Right forelimb (tissue), 1 donor: ENCODE measurements around the gene THBS3.
"Not testable (repeated sequence)": the region's sequence is repeated elsewhere in the genome, so short reads cannot be mapped to it uniquely, and the experiment has no call there.

ENCODE experiments used
- DNase-seq: peaks from one replicate; pipeline ENCODE4 v3.0.0-alpha.2; 2018

Gene THBS3

DNA sequence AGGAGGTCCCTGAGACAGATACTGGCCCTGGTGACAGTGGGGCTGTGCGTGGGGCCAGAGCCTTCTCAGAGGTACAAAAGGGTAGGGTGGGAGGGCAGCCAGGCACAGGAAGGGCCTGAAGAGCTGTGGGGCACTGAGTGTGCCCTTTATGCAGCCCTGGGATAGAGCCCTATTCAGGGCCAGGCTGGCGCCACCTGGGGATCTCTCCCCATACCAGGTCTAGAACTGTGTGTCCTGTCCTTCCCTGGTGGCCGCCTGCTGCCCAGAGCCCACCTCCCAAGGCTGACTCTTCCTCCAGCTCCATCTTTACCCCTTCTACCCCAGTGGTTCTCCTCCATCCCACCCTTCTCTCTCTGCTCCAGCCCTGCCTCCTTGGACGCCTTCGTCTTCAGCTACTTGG, 25.8 kb upstream of the THBS3 start:
- DNase-seq = not testable (repeated sequence)

- DNase-seq = peak; percentile 85
Observed at GRCh38 chr1:155232001-155232978, 24.6 kb upstream of the THBS3 start.

DNA sequence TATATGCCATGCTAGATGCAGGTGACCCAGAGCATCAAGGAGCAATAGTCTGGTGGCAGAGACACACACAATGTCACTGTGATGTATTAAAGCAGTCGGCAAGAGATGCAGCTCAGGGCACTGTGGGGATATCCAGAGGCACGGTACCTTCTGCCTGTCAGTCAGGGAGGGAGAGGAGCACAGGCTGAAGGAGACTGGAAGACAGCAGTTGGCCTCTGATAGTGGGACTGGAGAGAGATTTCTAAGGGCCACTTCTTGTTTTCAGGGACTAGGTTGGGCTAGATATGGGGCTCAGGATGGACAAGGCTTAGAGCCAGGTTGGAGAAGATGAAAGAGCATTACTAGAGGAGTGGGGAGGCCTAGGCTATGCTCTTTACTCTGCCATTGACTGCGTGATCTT, 23.6 kb upstream of the THBS3 start:
- not testable (repeated sequence) for DNase-seq

- DNase-seq = no peak
Observed at GRCh38 chr1:155228096-155228427, 20.4 kb upstream of the THBS3 start.

DNA sequence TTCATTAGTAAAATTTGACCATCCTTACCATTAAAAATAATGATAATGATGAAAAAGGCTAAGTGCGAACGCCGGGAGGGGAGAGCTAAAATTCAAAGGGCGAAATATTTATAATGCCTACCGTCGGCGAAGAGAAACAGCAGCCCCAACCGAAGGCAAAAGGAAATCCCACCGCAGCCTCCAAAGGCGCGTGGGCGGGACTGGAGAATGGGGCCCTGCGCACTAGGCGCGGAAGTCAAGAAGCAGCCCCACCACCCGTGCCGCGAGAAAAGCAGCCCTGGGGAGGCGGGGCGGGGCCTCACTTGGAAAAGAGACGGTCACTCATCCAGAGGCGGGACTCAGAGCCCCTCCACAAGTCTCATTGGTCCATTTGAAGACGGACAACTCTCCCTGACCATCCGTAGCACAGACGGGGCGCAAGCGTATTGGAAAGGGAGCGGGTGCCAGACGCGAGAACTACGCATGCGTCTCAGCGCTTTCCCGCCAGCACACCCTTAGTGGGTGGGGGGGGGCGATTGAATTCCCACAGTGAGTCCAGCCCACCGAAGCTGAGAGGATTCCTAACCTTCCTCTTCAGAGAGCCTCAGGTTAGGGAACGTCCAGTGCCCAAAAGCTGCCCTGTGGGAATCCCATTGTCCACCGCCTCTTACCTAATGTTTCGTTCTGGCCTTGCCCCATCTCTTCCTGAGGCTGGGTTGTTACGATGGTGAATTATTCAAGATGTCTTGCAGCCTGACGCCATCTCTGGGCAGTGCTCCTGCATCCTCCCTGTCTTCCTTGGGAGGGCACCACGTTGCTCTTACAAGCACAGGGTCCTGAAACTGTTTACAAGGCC, 19.8 kb upstream of the THBS3 start:
- DNase-seq = peak; percentile 99

DNA sequence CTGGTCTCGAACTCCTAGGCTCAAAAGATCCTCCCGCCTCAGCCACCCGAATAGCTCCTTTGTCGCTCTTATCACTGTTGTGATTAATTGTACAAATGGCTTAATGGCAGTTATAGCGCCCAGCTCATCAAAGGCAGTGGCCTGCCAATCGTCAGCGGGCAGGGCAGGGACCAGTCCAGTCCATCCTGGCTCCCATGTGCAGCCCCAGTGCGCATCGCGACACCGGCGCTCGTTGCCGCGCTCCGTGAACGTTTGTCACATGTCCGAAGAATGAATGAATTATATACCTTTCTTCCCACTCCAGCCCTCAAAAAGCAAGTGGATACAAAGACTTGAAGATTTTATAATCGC, 19.2 kb upstream of the THBS3 start:
- peak; percentile 74 for DNase-seq

GRCh38 chr1:155226188-155226909, 18.7 kb upstream of the THBS3 start:
- DNase-seq = peak; percentile 82

DNA sequence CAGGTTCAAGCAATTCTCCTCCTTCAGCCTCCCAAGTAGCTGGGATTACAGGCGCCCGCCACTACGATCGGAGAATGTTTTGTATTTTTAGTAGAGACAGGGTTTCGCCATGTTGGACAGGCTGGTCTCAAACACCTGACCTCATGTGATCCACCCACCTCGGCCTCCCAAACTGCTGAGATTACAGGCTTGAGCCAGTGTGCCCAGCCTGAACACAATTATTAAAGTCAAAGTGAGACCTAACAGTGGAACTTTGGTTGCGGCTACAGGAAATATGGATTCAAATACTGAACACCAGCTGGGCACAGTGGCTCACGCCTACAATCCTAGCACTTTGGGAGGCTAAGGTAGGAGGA, 17.7 kb upstream of the THBS3 start:
- not testable (repeated sequence) for DNase-seq

DNA sequence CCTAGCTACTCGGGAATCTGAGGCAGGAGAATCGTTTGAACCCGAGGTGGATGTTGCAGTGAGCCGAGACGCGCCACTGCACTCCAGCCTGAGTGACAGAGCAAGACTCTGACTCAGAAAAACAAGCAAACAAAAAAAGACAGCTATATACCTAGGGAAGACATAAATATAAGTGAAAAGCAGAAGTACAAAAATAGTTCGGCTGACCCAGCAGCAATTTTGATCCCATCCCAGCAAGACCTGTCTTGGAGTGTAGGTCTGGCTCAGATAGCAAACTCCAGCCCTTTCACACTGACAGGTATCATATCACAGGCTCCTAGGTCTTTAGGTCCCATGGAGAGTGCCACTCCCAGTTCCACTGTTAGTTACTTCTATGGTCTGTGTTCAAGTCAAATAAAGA, 15.3 kb upstream of the THBS3 start:
- DNase-seq = no peak

- not testable (repeated sequence) for DNase-seq
Observed at GRCh38 chr1:155220211-155220965, 12.7 kb upstream of the THBS3 start.

DNA sequence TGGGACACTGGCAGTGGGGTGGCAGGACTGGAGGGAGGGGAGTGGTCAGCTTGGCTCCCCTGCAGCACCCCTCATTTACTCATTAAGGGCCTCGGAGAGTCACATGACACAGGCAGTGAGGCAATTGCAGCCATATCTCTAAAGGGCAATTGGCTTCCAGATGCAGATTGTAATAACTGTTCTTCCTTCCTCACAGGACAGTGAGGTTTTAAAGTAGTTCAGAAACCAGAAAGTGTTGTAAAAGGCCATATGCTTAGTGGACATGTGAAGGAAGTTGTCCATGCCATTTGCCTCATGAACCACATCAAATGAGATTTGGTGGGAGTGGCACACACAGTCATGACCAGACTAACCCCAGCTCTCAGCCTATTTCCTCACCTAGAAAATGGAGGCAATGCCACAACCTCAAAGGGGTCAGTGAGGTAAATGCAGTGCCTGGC, 11.9 kb upstream of the THBS3 start:
- no peak for DNase-seq

GRCh38 chr1:155218854-155219591, 11.3 kb upstream of the THBS3 start:
- DNase-seq = no peak

DNA sequence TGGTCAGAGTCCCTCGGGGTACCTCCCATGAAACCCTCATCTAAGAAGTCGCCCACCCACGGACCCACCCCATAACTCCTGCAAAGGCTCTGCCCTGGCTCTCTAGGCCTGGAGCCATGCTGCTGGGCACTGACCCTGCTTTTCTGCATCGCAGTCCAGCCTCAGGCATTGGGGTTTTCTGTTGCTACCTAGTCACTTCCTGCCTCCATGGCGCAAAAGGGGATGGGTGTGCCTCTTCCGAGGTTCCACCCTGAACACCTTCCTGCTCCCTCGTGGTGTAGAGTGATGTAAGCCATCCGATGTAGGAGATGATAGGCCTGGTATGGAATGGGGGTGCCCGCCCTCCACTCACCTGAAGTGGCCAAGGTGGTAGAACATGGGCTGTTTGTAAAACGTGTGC, 7.0 kb upstream of the THBS3 start:
- not testable (repeated sequence) for DNase-seq

DNA sequence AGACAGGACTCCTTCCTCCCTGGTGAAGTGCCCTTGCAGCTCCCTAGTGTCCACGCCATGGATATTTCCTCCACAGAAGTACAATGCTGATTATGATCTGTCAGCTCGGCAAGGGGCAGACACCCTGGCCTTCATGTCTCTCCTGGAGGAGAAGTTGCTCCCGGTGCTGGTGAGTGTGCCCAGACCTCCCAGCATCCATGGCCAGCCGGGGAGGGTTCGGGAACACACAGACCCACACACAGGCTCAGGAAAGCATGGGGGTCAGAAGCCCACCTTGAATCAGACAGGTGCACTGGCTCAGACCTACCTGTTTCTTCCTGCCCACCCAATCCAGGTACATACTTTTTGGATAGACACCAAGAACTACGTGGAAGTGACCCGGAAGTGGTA, 4.3 kb upstream of the THBS3 start:
- DNase-seq = not testable (repeated sequence)

- peak; percentile 86 for DNase-seq
Observed at GRCh38 chr1:155211381-155212050, 3.8 kb upstream of the THBS3 start.

DNA sequence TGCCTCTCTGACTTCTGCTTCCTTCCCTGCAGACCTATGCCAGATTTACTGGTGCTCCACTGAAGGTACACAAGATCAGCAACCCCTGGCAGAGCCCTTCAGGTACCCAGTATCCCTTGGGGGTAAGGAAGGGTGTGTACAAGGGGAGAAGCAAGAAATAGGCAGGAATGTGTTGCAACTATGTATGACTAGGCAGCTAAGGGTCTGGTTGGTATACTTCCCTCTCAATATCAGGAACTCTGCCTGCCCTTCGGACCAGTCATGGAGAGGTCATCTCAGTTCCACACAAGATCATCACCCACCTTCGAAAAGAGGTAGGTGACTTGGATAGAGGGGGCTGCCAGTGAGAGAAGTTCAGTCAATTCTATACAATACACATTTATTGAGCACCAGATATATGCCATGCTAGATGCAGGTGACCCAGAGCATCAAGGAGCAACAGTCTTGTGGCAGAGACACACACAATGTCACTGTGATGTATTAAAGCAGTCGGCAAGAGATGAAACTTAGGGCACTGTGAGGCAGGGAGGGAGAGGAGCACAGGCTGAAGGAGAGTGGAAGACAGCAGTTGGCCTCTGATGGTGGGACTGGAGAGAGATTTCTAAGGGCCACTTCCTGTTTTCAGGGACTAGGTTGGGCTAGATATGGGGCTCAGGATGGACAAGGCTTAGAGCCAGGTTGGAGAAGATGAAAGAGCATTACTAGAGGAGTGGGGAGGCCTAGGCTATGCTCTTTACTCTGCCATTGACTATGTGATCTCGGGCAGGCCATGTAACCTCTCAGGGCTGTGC, 2.8 kb upstream of the THBS3 start:
- DNase-seq = no peak

- DNase-seq = no peak
Observed at GRCh38 chr1:155209312-155209721, 1.6 kb upstream of the THBS3 start.

DNA sequence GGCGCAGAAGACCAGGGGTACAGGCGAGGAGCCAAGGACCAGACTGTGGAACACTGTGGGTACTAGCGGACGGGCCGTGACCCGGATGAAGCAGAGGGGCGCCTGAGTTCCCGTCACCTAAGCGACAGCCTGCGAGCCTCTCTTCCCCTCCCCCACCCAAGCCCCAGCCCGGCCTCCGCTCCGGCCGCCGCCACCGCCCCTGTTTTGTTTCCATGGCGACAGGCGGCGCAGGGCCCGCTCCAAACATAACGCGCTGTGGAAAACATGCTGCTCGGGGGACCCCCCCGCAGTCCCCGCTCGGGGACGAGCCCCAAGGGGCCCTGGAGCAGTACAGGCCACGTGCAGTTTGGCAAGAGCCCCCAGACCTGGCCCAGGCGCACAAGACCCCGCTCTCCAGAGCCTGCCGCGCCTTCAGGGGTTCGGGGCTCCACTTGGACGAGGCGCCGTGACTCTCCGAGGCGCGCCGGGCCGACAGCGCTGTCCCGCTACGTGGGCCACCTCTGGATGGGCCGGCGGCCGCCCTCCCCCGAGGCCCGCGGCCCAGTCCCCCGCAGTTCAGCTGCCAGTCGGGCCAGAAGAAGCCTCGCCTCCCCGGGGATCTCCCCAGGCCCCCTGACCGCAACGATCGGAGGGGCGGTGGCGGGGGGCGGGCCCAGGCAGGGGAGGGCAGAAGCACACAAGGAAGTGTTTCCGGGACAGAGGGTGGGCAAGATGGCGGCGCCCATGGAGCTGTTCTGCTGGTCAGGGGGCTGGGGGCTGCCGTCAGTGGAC, 1.0 kb upstream of the THBS3 start, which contains the start of gene MTX1:
TSS of gene MTX1 (plus strand) at position 155 of the 771 bp plus-strand sequence. CDS start at position 265, 110 bp downstream.
- DNase-seq = peak; percentile 96
